Stimulated activated CD4-positive, alpha-beta T cell treated with anti-CD3 and anti-CD28 coated beads, Interleukin-1b, Interleukin-23, amount 100 ng/mL, for 48 hours (primary cell): ENCODE measurements around the gene OR2Z1.
"Not testable (repeated sequence)": the region's sequence is repeated elsewhere in the genome, so short reads cannot be mapped to it uniquely, and the experiment has no call there.

Source experiments
- DNase-seq: peaks from one replicate; pipeline ENCODE4 v3.0.0-alpha.2; 2020

OR2Z1 gene

GRCh38 chr19:8705304-8705703 lies 16.1 kb upstream of the OR2Z1 start:
- DNase-seq, result not testable (repeated sequence)

- DNase-seq, result no peak
Observed at GRCh38 chr19:8705742-8706141, 15.7 kb upstream of the OR2Z1 start.

- DNase-seq, result not testable (repeated sequence)
Observed at GRCh38 chr19:8710337-8710736, 11.1 kb upstream of the OR2Z1 start.

- no peak for DNase-seq
Observed at GRCh38 chr19:8722032-8722431, 598 bp downstream of the OR2Z1 start.

- DNase-seq, result no peak
Observed at GRCh38 chr19:8724276-8724675, 2.8 kb downstream of the OR2Z1 start.

- DNase-seq, result no peak
Observed at GRCh38 chr19:8731428-8732169, 10.2 kb downstream of the OR2Z1 start.

- DNase-seq, result no peak
Observed at GRCh38 chr19:8738377-8738776, 16.9 kb downstream of the OR2Z1 start.

GRCh38 chr19:8739291-8740065 lies 18.0 kb downstream of the OR2Z1 start:
- not testable (repeated sequence) for DNase-seq

- DNase-seq, result not testable (repeated sequence)
Observed at GRCh38 chr19:8767257-8767656, 45.8 kb downstream of the OR2Z1 start.

GRCh38 chr19:8769265-8769664 lies 47.8 kb downstream of the OR2Z1 start:
- DNase-seq, result not testable (repeated sequence)

GRCh38 chr19:8773587-8773986 lies 52.2 kb downstream of the OR2Z1 start:
- DNase-seq, result not testable (repeated sequence)
